Endometrial microvascular endothelial cells (primary cell): ENCODE data around the gene TMEM255B. TPM values are rescaled to one million over a fixed set of nuclear protein-coding genes. Genes with fewer than 3 reads are reported as not detected.

ENCODE experiments used
- in situ Hi-C: cut with HindIII; loops from 2 replicates; pipeline ENCODE4 v1.10.0; 2017; ENCODE audit warnings: low sequenced_read_pairs, low pct_unique_long_range_greater_than_20kb; ENCODE audit errors: inconsistent ontology term
- total RNA-seq: library from RNA; depleted of rRNA; stranded (reverse); fragments of >200 nt; gene quantifications from one replicate; pipeline ENCODE4 v1.2.3, GENCODE V29; 2015; ENCODE audit errors: inconsistent ontology term

The TMEM255B gene
- total RNA-seq, 1 donor from 2014 or later: 31.3 TPM

- in situ Hi-C loops: no loop called here
These were observed 76.6 kb downstream of the TMEM255B start for GRCh38 chr13:113835461-113836270.

GRCh38 chr13:113836768-113837559 is 77.9 kb downstream of the TMEM255B start:
- in situ Hi-C loops: no loop called here

- in situ Hi-C loops: no loop called here
These were observed 78.7 kb downstream of the TMEM255B start for GRCh38 chr13:113837560-113838355.

- in situ Hi-C loops: no loop called here
These were observed 79.7 kb downstream of the TMEM255B start for GRCh38 chr13:113838711-113839201.

GRCh38 chr13:113839536-113840204 is 80.6 kb downstream of the TMEM255B start:
- in situ Hi-C loops: no loop called here

GRCh38 chr13:113840541-113841352 is 81.7 kb downstream of the TMEM255B start:
- in situ Hi-C loops: no loop called here

GRCh38 chr13:113841353-113841650 is 82.3 kb downstream of the TMEM255B start:
- in situ Hi-C loops: no loop called here

GRCh38 chr13:113842336-113843062 is 83.5 kb downstream of the TMEM255B start:
- in situ Hi-C loops: no loop called here

- in situ Hi-C loops: no loop called here
These were observed 84.1 kb downstream of the TMEM255B start for GRCh38 chr13:113843063-113843654.

GRCh38 chr13:113843864-113844556 is 85.0 kb downstream of the TMEM255B start:
- in situ Hi-C loops: no loop called here

GRCh38 chr13:113845055-113845454 is 86.0 kb downstream of the TMEM255B start:
- in situ Hi-C loops: no loop called here

- in situ Hi-C loops: no loop called here
These were observed 87.0 kb downstream of the TMEM255B start for GRCh38 chr13:113845723-113846635.

GRCh38 chr13:113846636-113847318 is 87.8 kb downstream of the TMEM255B start:
- in situ Hi-C loops: no loop called here

- in situ Hi-C loops: no loop called here
These were observed 89.0 kb downstream of the TMEM255B start for GRCh38 chr13:113848020-113848419.
